Osteocyte (in vitro differentiated cells): ENCODE data around the gene HIVEP2. TPM values are rescaled to one million over a fixed set of nuclear protein-coding genes. Genes with fewer than 3 reads are reported as not detected.

Experiments used
- DNase-seq: peaks from one replicate; pipeline ENCODE4 v3.0.0; 2021; ENCODE audit warnings: mixed read lengths; ENCODE audit not compliant: unreplicated experiment; ENCODE audit errors: extremely low spot score
- H3K27ac Mint-ChIP-seq: one replicate; pipeline ENCODE4 v1.8.0; 2021; ENCODE audit warnings: mild to moderate bottlenecking, mixed read lengths; ENCODE audit not compliant: unreplicated experiment
- H3K27me3 Mint-ChIP-seq: one replicate; pipeline ENCODE4 v1.8.0; 2021; ENCODE audit warnings: mixed read lengths; ENCODE audit not compliant: unreplicated experiment
- H3K36me3 Mint-ChIP-seq: one replicate; pipeline ENCODE4 v1.8.0; 2021; ENCODE audit warnings: mixed read lengths; ENCODE audit not compliant: unreplicated experiment
- H3K4me1 Mint-ChIP-seq: one replicate; pipeline ENCODE4 v1.8.0; 2021; ENCODE audit warnings: mixed read lengths; ENCODE audit not compliant: unreplicated experiment
- H3K4me3 Mint-ChIP-seq: one replicate; pipeline ENCODE4 v1.8.0; 2021; ENCODE audit warnings: mild to moderate bottlenecking, moderate library complexity, mixed read lengths; ENCODE audit not compliant: unreplicated experiment
- H3K9me3 Mint-ChIP-seq: one replicate; pipeline ENCODE4 v1.8.0; 2021; ENCODE audit warnings: mixed read lengths; ENCODE audit not compliant: unreplicated experiment
- total RNA-seq: library from RNA; stranded (reverse); gene quantifications from 2 replicates; pipeline ENCODE4 v1.2.1, GENCODE V29; 2021
- TF ChIP-seq, protein P1 (sequence below): fragments of 200-600 bp; sonication (generic); IDR thresholded peaks from 2 replicates; pipeline ENCODE4 v1.5.0; 2021; ENCODE audit warnings: antibody characterized with exemption, mild to moderate bottlenecking, moderate library complexity

Gene HIVEP2
- total RNA-seq, 1 donor from 2014 or later: 39.2 TPM

DNA sequence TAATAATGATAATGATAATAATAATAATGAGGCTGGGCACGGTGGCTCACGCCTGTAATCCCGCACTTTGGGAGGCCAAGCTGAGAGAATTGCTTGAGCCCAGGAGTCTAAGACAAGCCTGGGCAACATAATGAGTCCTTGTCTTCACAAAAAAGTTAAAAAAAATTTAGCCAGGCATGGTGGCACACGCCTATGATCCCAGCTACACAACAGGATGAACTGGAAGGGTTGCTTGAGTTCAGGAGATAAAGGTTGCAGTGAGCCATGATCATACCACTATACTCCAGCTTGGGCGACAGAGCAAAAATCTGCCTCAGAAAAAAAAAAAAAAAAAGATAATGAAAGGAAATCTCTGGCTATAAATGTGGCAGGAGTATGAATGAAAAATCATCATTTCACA, 213.4 kb downstream of the HIVEP2 start:
- H3K36me3 Mint-ChIP-seq: no peaks in the 10 kb centered on the region
- H3K27me3 Mint-ChIP-seq: peaks cover 7% of the 10 kb centered on the region
- H3K9me3 Mint-ChIP-seq: peaks cover 4% of the 10 kb centered on the region
- no peak overlapping the region for H3K27ac Mint-ChIP-seq
- TF ChIP-seq, protein P1, sequence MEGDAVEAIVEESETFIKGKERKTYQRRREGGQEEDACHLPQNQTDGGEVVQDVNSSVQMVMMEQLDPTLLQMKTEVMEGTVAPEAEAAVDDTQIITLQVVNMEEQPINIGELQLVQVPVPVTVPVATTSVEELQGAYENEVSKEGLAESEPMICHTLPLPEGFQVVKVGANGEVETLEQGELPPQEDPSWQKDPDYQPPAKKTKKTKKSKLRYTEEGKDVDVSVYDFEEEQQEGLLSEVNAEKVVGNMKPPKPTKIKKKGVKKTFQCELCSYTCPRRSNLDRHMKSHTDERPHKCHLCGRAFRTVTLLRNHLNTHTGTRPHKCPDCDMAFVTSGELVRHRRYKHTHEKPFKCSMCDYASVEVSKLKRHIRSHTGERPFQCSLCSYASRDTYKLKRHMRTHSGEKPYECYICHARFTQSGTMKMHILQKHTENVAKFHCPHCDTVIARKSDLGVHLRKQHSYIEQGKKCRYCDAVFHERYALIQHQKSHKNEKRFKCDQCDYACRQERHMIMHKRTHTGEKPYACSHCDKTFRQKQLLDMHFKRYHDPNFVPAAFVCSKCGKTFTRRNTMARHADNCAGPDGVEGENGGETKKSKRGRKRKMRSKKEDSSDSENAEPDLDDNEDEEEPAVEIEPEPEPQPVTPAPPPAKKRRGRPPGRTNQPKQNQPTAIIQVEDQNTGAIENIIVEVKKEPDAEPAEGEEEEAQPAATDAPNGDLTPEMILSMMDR: no peak
- peaks cover 7% of the 10 kb centered on the region for H3K4me1 Mint-ChIP-seq
- no peak overlapping the region for H3K4me3 Mint-ChIP-seq
- DNase-seq: no peak

DNA sequence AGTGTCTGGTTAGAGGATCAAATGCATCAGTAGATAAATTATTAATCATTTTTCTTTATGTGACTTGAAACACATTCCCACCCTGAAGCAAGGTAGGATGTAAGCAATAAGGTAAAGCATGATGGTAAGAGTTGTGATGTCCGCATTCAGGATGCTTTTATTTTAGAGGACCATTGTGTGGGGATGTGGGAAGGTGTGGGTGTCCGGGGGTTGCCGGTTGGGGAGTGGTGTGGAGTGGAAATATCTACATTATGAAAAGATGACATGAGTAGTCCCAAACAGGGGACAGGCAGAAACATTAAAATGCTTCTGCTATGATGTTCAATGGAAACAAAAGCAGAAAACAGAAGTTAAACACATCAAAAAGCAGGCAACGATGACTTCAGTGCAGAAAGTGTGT, 215.4 kb downstream of the HIVEP2 start:
- H3K27me3 Mint-ChIP-seq: peaks cover 7% of the 10 kb centered on the region

GRCh38 chr6:142728910-142729481, 216.0 kb downstream of the HIVEP2 start:
- DNase-seq: no peak
- TF ChIP-seq, protein P1: no peak
- Mint-ChIP-seq H3K27ac (no peak overlapping the region), H3K36me3 (no peaks in the 10 kb centered on the region), H3K27me3 (peaks cover 7% of the 10 kb centered on the region), H3K4me1 (peaks cover 4% of the 10 kb centered on the region), H3K9me3 (peaks cover 4% of the 10 kb centered on the region), H3K4me3 (no peak overlapping the region)

More for the DNA sequence above, 215.4 kb downstream of the HIVEP2 start:
- no peak overlapping the region for H3K4me3 Mint-ChIP-seq
- no peaks in the 10 kb centered on the region for H3K36me3 Mint-ChIP-seq
- peaks cover 4% of the 10 kb centered on the region for H3K4me1 Mint-ChIP-seq
- peaks cover 4% of the 10 kb centered on the region for H3K9me3 Mint-ChIP-seq
- TF ChIP-seq, protein P1: no peak
- H3K27ac Mint-ChIP-seq: no peak overlapping the region
- DNase-seq: no peak

DNA sequence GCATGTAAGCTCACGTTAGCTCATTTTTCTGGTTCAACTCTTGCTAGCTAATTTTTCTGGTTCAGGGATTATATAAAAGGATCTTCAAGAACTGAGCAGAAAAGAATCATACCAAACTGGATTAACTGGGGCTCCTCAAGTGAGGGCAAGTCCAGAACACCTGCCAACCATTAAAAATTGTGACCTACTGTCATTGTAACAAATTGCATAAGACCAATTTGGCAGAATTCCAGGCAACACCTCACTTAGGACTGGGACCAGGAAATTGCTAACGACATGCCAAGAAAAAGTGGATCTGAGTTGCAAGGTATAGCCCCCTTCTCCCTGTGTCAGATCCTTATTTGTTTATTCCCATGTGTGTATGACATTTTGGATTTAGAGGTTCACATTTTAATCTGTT, 216.6 kb downstream of the HIVEP2 start:
- no peak overlapping the region for H3K4me3 Mint-ChIP-seq
- TF ChIP-seq, protein P1: no peak
- peaks cover 7% of the 10 kb centered on the region for H3K27me3 Mint-ChIP-seq
- no peaks in the 10 kb centered on the region for H3K36me3 Mint-ChIP-seq
- peaks cover 1% of the 10 kb centered on the region for H3K9me3 Mint-ChIP-seq
- peaks cover 4% of the 10 kb centered on the region for H3K4me1 Mint-ChIP-seq
- no peak for DNase-seq
- H3K27ac Mint-ChIP-seq: no peak overlapping the region

DNA sequence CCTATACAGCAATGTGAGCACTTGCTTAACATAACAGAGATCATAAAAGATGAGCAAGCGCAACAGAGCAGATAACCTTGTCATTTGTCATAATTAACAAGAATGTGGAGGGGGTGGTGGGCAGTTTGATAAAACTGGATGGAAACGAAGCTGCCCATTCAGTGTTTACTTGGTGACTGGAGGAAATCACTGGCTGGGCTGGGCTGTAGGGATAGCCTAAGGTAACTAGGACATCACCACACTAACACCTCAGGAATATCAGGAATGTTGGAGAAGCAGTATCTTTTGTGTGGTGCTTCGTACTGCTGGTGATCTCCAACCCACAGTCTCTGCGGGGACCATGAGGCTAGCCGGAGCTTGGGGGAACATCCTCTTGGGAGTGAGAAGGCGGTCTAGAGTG, 218.4 kb downstream of the HIVEP2 start:
- Mint-ChIP-seq H3K4me3 (no peak overlapping the region), H3K27ac (no peak overlapping the region), H3K36me3 (no peaks in the 10 kb centered on the region), H3K4me1 (peaks cover 4% of the 10 kb centered on the region), H3K9me3 (no peaks in the 10 kb centered on the region), H3K27me3 (peaks cover 9% of the 10 kb centered on the region)
- DNase-seq: no peak
- TF ChIP-seq, protein P1: no peak
